GM12865 (cell line): Measurements from ENCODE around the gene TMEM263.

ENCODE experiments used
- DNase-seq: peaks from one replicate; pipeline ENCODE4 v3.0.0; 2010; ENCODE audit warnings: low read depth
- H3K4me3 ChIP-seq: 2 replicates; pipeline ENCODE4 v1.5.1; 2011; ENCODE audit warnings: mild to moderate bottlenecking, low read depth, low read length, control low read depth
- CTCF ChIP-seq: IDR thresholded peaks from 2 replicates; pipeline ENCODE4 v1.5.1; 2011; ENCODE audit warnings: low read length, control low read depth, low read depth, inconsistent platforms; ENCODE audit not compliant: insufficient read depth; ENCODE audit errors: missing control alignments

TMEM263 gene

GRCh38 chr12:106924268-106924861 lies 31.3 kb upstream of the TMEM263 start:
- TF ChIP-seq CTCF, result no peak
- no peak for DNase-seq
- H3K4me3 ChIP-seq, result no peak overlapping the region

- TF ChIP-seq CTCF, result no peak
- DNase-seq, result no peak
- no peak overlapping the region for H3K4me3 ChIP-seq
These were observed 29.1 kb upstream of the TMEM263 start for GRCh38 chr12:106926657-106927056.

DNA sequence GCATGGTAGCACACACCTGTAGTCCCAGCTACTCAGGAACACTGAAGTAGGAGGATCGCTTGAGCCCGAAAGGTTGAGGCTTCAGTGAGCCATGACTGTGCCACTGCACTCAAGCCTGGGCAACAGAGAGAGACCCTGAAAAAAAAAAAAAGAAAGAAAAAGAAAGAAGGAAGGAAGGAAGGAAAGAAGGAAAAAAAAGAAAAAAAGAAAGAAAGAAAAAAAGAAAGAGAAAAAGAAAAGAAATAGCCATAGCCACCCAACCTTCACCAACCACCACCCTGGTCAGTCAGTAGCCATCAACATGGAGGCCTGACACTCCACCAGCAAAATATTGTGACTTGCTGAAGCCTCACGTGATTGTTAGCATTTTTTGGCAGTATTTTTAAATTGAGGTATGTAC lies 21.4 kb upstream of the TMEM263 start:
- no peak for TF ChIP-seq CTCF
- no peak for DNase-seq
- no peak overlapping the region for H3K4me3 ChIP-seq

DNA sequence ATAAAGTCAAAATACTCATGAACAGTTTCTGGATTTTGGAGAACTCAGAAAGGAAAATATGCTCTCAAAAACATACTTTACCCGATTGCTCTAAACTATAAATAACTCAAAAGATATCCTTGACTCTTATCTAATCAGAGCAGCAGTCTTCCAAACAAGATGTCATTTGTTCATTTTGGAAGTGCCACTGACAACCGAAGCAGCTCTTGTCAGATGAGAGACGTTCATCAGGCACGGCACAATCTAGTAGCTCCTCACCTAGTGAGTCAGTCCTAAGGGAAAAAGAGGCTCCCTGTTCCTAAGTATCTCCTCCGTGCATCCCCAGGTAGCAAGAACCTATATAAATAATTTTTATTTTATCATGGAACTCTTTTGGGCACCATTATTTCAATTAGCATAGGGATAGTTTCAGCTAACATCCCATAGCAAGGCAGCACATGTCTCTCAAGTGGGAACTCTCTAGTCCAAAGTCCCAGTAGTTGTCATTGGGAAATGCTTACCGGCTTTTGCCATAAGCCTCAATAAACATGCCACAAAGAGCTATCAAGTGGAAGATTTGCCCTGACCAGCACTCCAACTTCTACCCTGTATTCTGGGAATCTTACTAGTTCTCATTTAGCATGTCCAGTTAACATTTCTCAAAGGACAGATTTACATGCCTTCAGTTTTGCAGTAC lies 14.1 kb upstream of the TMEM263 start:
- no peak overlapping the region for H3K4me3 ChIP-seq
- TF ChIP-seq CTCF, result no peak
- DNase-seq, result no peak

DNA sequence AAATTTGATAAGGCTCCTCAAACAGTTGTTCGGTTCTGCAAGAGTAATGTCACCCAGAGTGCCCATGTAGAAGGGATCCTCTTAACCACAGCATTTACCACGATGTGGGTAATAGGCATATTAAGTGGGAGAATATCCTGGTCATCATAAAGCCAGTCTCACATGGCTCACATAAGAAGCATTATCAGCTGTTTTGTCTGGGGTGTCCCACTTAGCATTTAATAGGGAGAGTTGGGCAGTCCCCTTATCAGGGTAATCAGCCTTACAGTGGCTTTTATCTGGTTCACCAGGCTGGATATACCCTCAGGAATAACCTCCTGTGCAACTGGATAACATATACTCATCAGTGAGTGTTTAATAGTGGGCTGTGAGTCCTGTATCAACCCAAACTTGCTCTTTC lies 12.9 kb upstream of the TMEM263 start:
- DNase-seq, result no peak
- H3K4me3 ChIP-seq, result no peak overlapping the region
- no peak for TF ChIP-seq CTCF

- no peak for TF ChIP-seq CTCF
- no peak for DNase-seq
- H3K4me3 ChIP-seq, result no peak overlapping the region
These were observed 10.4 kb upstream of the TMEM263 start for GRCh38 chr12:106945261-106945851.

DNA sequence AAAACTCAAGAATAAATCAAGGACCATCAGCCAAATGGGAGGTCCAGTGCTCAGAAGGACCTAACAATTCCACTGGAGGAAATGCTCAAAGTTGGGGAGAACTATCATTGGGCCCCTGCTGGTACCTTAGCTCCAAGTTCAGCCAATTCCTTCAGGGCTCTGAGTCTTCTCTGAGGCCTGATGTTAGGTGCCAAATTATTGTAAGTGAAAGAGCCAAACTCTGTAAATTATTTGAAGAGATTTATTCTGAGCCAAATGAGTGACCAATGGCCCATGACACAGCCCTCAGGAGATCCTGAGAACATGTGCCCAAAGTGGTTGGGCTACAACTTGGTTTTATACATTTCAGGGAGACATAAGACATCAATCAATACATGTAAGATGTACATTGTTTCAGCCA lies 8.2 kb upstream of the TMEM263 start:
- no peak overlapping the region for H3K4me3 ChIP-seq
- DNase-seq, result no peak
- no peak for TF ChIP-seq CTCF
